Transverse colon (tissue), 4 donors: ENCODE measurements around the gene ISG20. TPM values are rescaled to one million over a fixed set of nuclear protein-coding genes. Genes with fewer than 3 reads are reported as not detected.

ENCODE experiments used
- DNase-seq: peaks from one replicate; pipeline ENCODE4 v3.0.0-alpha.2; 2019
- H3K27ac ChIP-seq, 4 donors: fragments of 200-600 bp; sonication (generic); 2 replicates each; pipeline ENCODE4 v1.5.1; 2016 to 2018; ENCODE audit warnings: inconsistent platforms in 4 of 4
- H3K27me3 ChIP-seq: fragments of 200-600 bp; sonication (generic); 2 replicates; pipeline ENCODE4 v1.5.1; 2017; ENCODE audit warnings: inconsistent platforms
- H3K36me3 ChIP-seq, 4 donors: fragments of 200-600 bp; sonication (generic); 2 replicates each; pipeline ENCODE4 v1.5.1; 2017 to 2019; ENCODE audit warnings: inconsistent platforms in 4 of 4
- H3K4me1 ChIP-seq, 4 donors: fragments of 200-600 bp; sonication (generic); 2 replicates each; pipeline ENCODE4 v1.5.1; 2017 to 2020; ENCODE audit warnings: inconsistent platforms in 4 of 4
- H3K4me3 ChIP-seq, 4 donors: fragments of 200-600 bp; sonication (generic); 1 replicate in 1 of 4; 2 replicates in 3 of 4; pipeline versions ENCODE4 v1.5.1 to v1.6.1; 2017 to 2019; ENCODE audit warnings: inconsistent platforms in 4 of 4
- H3K9me3 ChIP-seq, 2 donors: fragments of 200-600 bp; sonication (generic); 2 replicates each; pipeline ENCODE4 v1.5.1; 2017 to 2019; ENCODE audit warnings: inconsistent platforms in 2 of 2
- EP300 ChIP-seq: sonication (generic); formaldehyde crosslinking; IDR thresholded peaks from one replicate; pipeline ENCODE4 v1.6.1; 2017; ENCODE audit warnings: antibody characterized with exemption, low read depth
- POLR2A ChIP-seq: fragments of 450-650 bp; IDR thresholded peaks from one replicate; pipeline ENCODE4 v1.6.1; 2016; ENCODE audit warnings: antibody characterized with exemption, mild to moderate bottlenecking, moderate library complexity
- POLR2AphosphoS5 ChIP-seq, 3 donors: sonication (generic); formaldehyde crosslinking; IDR thresholded peaks; one replicate each; pipeline ENCODE4 v1.6.1; 2016; ENCODE audit warnings: antibody characterized with exemption in 3 of 3
- WGBS, 2 donors: methylation state at CpG; one replicate each; pipeline ENCODE4 v1.1.5; 2018; ENCODE audit warnings: low coverage in 1 of 2; 5-methylcytosine and 5-hydroxymethylcytosine counted together
- in situ Hi-C, 4 donors: fragments of 200-750 bp; cut with MboI; loops; one replicate each; pipeline versions ENCODE4 v1.15.0 to v1.15.1; 2017; ENCODE audit warnings: low sequenced_read_pairs in 3 of 4, low pct_ligation_motif_present in 1 of 4, low pct_unique_long_range_greater_than_20kb in 1 of 4
- intact Hi-C: fragments of 100-400 bp; cut with DNase I; formaldehyde crosslinking; loops from one replicate; pipeline ENCODE4 v1.15.1; 2023; ENCODE audit warnings: low total_unique reads
- total RNA-seq, 4 donors: library from RNA; depleted of rRNA; stranded (reverse); fragments of >200 nt; gene quantifications; one replicate each; pipeline ENCODE4 v1.1.0, GENCODE V29; 2016
- TF ChIP-seq, protein P1 (sequence below), 5 experiments: fragments of 200-600 bp in 3 of 5; fragments of 450-650 bp in 2 of 5; sonication (generic) in 3 of 5; IDR thresholded peaks; 1 replicate in 2 of 5; 2 replicates in 3 of 5; pipeline ENCODE4 v1.5.1; 2016 to 2017; ENCODE audit warnings: antibody characterized with exemption in 5 of 5, inconsistent platforms in 3 of 5, mild to moderate bottlenecking in 2 of 5, moderate library complexity in 1 of 5

The ISG20 gene
- total RNA-seq, 4 donors from 2014 or later: 18.7 to 51.9 (median 38.6) TPM

DNA sequence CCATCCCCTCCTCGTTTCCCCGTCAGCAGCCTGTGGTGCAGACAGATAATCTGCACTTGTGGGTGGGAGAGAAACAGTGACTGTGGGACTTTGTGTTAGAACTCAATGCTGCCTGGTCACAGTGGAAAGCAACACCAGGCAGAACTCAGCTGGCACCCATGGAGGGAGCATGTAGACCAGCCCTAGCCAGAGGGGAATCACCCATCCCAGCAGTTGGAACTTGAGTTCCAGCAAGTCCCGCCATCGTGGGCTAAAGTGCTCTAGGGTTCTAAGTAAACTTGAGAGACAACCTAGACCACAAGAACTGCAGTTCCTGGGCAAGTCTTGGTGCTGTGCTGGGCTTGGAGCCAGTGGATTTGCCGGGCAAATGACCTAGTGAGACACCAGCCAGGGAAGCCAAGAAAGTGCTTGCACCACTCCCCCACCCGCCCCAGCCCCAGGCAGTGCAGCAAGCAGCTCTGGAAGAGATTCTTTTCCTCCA lies 24.4 kb downstream of the ISG20 start:
- 85 to 94% methylated on average over 2 to 6 of the region's 6 CpGs for WGBS, 2 donors
- no peak for DNase-seq
- H3K27ac ChIP-seq: no peak overlapping the region
- TF ChIP-seq POLR2AphosphoS5 (IDR thresholded peaks at IDR 0.05) (no peak), EP300 (no peak), POLR2A (no peak)
- TF ChIP-seq, protein P1, sequence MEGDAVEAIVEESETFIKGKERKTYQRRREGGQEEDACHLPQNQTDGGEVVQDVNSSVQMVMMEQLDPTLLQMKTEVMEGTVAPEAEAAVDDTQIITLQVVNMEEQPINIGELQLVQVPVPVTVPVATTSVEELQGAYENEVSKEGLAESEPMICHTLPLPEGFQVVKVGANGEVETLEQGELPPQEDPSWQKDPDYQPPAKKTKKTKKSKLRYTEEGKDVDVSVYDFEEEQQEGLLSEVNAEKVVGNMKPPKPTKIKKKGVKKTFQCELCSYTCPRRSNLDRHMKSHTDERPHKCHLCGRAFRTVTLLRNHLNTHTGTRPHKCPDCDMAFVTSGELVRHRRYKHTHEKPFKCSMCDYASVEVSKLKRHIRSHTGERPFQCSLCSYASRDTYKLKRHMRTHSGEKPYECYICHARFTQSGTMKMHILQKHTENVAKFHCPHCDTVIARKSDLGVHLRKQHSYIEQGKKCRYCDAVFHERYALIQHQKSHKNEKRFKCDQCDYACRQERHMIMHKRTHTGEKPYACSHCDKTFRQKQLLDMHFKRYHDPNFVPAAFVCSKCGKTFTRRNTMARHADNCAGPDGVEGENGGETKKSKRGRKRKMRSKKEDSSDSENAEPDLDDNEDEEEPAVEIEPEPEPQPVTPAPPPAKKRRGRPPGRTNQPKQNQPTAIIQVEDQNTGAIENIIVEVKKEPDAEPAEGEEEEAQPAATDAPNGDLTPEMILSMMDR (IDR thresholded peaks at IDR 0.05): no peak
- in situ Hi-C loops (loop anchor here in 1 of 4 donors (25.0 kb wide), 1 partner anchor 174 kb away; no protein-coding TSS in a partner anchor), intact Hi-C loops (no loop called here)
- no peaks in the 10 kb centered on the region for H3K36me3 ChIP-seq
- no peak overlapping the region for H3K4me3 ChIP-seq
- H3K27me3 ChIP-seq: no peaks in the 10 kb centered on the region
- H3K4me1 ChIP-seq: no peaks in the 10 kb centered on the region
- no peaks in the 10 kb centered on the region for H3K9me3 ChIP-seq

DNA sequence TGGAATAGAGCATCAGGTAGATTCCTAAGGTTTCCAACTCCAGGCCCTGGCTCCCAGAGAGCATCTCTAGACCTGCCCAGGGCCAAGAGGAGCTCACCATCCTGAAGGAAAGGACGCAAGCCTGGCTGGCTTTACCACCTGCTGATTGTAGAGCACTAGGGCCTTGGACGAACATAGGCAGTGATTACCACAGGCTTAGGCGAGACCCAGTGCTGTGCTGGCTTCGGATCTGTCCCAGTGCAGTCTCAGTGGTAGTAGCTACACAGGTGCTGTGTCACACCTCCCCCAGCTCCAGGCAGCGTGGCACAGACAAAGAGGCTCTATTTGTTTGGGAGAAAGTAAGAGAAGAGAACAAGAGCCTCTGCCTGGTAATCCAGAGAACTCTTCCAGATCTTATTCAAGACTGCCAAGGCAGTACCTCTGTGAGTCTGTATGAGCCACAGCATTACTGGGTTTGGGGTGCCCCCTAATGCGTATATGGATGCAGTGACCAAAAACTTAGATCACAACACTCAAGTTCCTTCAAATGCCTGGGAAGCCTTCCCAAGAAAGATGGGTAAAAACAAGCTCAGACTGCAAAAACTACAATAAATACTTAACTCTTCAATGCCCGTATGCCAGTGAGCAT lies 25.4 kb downstream of the ISG20 start:
- in situ Hi-C loops: loop anchor here in 1 of 4 donors (25.0 kb wide), 1 partner anchor 173 kb away; no protein-coding TSS in a partner anchor
- no peak overlapping the region for H3K27ac ChIP-seq

DNA sequence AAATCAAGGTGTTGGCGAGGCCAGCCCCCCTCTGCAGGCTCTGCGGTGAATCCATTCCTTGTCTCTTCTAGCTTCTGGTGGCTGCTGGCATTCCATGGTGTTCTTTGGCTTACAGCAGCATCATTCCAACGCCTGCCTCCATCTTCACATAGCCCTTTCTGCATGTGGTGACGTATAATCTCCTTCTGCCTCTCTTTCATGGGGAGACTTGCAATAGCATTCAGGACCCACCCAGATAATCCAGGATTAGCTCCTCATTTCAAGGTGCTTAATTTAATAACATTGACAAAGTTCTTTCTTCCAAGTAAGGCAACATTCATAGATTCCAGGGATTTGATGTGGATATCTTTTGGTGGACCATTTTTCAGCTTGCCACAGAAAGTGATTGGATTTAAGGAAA lies 35.8 kb downstream of the ISG20 start:
- intact Hi-C loops (no loop called here), in situ Hi-C loops (loop anchor here in 1 of 4 donors (25.0 kb wide), 1 partner anchor 163 kb away; no protein-coding TSS in a partner anchor)
- WGBS, 2 donors: 75% methylated on average over 4 of the region's 4 CpGs; no CpG with 5 or more reads in 1 of the 2 donors
- TF ChIP-seq POLR2A: no peak
- no peaks in the 10 kb centered on the region for H3K9me3 ChIP-seq
- peaks cover 7% of the 10 kb centered on the region for H3K27me3 ChIP-seq
- H3K4me1 ChIP-seq: no peaks in the 10 kb centered on the region
- H3K4me3 ChIP-seq: no peak overlapping the region
- H3K27ac ChIP-seq: no peak overlapping the region
- DNase-seq: no peak
- H3K36me3 ChIP-seq: no peaks in the 10 kb centered on the region

More for the DNA sequence above, 25.4 kb downstream of the ISG20 start:
- Histone ChIP-seq H3K4me1 (no peaks in the 10 kb centered on the region), H3K9me3 (no peaks in the 10 kb centered on the region), H3K4me3 (no peak overlapping the region), H3K36me3 (no peaks in the 10 kb centered on the region), H3K27me3 (no peaks in the 10 kb centered on the region)
- intact Hi-C loops: no loop called here
- TF ChIP-seq, protein P1 (IDR thresholded peaks at IDR 0.05): peak in 3 of 5 experiments; percentile 10 to 29 (median 14)
- TF ChIP-seq POLR2AphosphoS5 (IDR thresholded peaks at IDR 0.05) (no peak), POLR2A (no peak)
- WGBS, 2 donors: 70 to 90% methylated on average over 2 to 7 of the region's 7 CpGs
- DNase-seq: no peak

DNA sequence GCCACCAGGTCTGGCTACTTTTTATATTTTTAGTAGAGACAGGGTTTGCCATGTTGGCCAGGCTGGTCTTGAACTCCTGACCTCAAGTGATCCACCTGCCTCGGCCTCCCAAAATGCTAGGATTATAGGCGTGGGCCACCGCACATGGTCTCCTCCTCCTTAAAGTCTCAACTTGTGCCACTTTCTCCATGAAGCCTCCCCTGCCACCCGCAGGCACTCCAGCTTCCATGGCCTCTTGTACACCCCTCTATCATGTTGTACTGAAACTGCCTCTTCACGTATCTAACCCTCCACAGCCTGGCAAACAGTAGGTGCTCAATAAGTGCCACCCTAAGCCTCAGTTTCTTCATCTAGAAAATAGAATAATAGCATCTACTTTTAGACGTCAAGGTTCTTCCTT lies 39.9 kb downstream of the ISG20 start:
- in situ Hi-C loops: no loop called here
- H3K4me1 ChIP-seq: no peaks in the 10 kb centered on the region
- H3K9me3 ChIP-seq: no peaks in the 10 kb centered on the region
- no peak for DNase-seq
- 90 to 100% methylated on average over 1 to 6 of the region's 6 CpGs for WGBS, 2 donors
- H3K4me3 ChIP-seq: no peak overlapping the region
- TF ChIP-seq EP300 (no peak), POLR2AphosphoS5 (IDR thresholded peaks at IDR 0.05) (no peak)
- TF ChIP-seq, protein P1 (IDR thresholded peaks at IDR 0.05): no peak
- no peak overlapping the region for H3K27ac ChIP-seq
- intact Hi-C loops: no loop called here
- H3K36me3 ChIP-seq: no peaks in the 10 kb centered on the region
- H3K27me3 ChIP-seq: peaks cover 2% of the 10 kb centered on the region
